ENCODE measurements around the gene KDSR.

- TF ChIP-seq POLR2AphosphoS5 (IDR thresholded peaks at IDR 0.05) (no peak), CTCF (IDR thresholded peaks at IDR 0.05; ENCODE audit: poor library complexity, severe bottlenecking) (no peak), EZH2 (IDR thresholded peaks at IDR 0.05; ENCODE audit: borderline replicate concordance, insufficient read depth, low read length, poor library complexity, severe bottlenecking) (no peak), TAF1 (IDR thresholded peaks at IDR 0.05; ENCODE audit: low read depth) (no peak), MXI1 (conservative IDR thresholded peaks at IDR 0.05; ENCODE audit: poor library complexity, severe bottlenecking) (no peak)
- TF ChIP-seq, protein P1, sequence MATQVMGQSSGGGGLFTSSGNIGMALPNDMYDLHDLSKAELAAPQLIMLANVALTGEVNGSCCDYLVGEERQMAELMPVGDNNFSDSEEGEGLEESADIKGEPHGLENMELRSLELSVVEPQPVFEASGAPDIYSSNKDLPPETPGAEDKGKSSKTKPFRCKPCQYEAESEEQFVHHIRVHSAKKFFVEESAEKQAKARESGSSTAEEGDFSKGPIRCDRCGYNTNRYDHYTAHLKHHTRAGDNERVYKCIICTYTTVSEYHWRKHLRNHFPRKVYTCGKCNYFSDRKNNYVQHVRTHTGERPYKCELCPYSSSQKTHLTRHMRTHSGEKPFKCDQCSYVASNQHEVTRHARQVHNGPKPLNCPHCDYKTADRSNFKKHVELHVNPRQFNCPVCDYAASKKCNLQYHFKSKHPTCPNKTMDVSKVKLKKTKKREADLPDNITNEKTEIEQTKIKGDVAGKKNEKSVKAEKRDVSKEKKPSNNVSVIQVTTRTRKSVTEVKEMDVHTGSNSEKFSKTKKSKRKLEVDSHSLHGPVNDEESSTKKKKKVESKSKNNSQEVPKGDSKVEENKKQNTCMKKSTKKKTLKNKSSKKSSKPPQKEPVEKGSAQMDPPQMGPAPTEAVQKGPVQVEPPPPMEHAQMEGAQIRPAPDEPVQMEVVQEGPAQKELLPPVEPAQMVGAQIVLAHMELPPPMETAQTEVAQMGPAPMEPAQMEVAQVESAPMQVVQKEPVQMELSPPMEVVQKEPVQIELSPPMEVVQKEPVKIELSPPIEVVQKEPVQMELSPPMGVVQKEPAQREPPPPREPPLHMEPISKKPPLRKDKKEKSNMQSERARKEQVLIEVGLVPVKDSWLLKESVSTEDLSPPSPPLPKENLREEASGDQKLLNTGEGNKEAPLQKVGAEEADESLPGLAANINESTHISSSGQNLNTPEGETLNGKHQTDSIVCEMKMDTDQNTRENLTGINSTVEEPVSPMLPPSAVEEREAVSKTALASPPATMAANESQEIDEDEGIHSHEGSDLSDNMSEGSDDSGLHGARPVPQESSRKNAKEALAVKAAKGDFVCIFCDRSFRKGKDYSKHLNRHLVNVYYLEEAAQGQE (IDR thresholded peaks at IDR 0.05; ENCODE audit: borderline replicate concordance): no peak
Measured at GRCh38 chr18:63363951-63364350, 3.1 kb downstream of the KDSR start.
